ENCODE measurements around the gene UNK. TPM values are rescaled to one million over a fixed set of nuclear protein-coding genes. Genes with fewer than 3 reads are reported as not detected.

UNK gene
- total RNA-seq, 1 experiment from 2014 or later = 32.1 TPM

GRCh38 chr17:75845058-75845711 lies 60.6 kb downstream of the UNK start:
- ChIA-PET CTCF (interaction anchor here (0.5 to 2.4 kb wide), 6 partner anchors 10 to 93 kb away, joined by 3 to 22 read pairs (median 5); partner anchors contain the start of gene WBP2), POLR2A (no interaction called here)
- no TSS peak for BruUV-seq (replicated peaks)
- in situ Hi-C loops (cut with HindIII; ENCODE audit: low pct_unique_long_range_greater_than_20kb, low sequenced_read_pairs) = no loop called here
- DNase-seq (ENCODE audit: low read depth, low spot score) (peak; percentile 47), ATAC-seq (peak; percentile 89)
- TF ChIP-seq SIN3A (IDR thresholded peaks at IDR 0.05; ENCODE audit: borderline replicate concordance, insufficient read depth, low read depth, low read length) = no peak
- TF ChIP-seq TCF7L2 (IDR thresholded peaks at IDR 0.05; ENCODE audit: low read depth, low read length) = no peak
- TF ChIP-seq, protein P1, sequence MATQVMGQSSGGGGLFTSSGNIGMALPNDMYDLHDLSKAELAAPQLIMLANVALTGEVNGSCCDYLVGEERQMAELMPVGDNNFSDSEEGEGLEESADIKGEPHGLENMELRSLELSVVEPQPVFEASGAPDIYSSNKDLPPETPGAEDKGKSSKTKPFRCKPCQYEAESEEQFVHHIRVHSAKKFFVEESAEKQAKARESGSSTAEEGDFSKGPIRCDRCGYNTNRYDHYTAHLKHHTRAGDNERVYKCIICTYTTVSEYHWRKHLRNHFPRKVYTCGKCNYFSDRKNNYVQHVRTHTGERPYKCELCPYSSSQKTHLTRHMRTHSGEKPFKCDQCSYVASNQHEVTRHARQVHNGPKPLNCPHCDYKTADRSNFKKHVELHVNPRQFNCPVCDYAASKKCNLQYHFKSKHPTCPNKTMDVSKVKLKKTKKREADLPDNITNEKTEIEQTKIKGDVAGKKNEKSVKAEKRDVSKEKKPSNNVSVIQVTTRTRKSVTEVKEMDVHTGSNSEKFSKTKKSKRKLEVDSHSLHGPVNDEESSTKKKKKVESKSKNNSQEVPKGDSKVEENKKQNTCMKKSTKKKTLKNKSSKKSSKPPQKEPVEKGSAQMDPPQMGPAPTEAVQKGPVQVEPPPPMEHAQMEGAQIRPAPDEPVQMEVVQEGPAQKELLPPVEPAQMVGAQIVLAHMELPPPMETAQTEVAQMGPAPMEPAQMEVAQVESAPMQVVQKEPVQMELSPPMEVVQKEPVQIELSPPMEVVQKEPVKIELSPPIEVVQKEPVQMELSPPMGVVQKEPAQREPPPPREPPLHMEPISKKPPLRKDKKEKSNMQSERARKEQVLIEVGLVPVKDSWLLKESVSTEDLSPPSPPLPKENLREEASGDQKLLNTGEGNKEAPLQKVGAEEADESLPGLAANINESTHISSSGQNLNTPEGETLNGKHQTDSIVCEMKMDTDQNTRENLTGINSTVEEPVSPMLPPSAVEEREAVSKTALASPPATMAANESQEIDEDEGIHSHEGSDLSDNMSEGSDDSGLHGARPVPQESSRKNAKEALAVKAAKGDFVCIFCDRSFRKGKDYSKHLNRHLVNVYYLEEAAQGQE (IDR thresholded peaks at IDR 0.05; ENCODE audit: insufficient read depth in 1 of 2, low read depth in 2 of 2, low read length in 1 of 2) = peak in 1 of 2 experiments; percentile 63; a peak in 2 of 4 replicates
- 0 out of 2 replicates have a peak, but pooled peaks have one; percentile 56 for TF ChIP-seq POLR2AphosphoS5 (IDR thresholded peaks at IDR 0.05; ENCODE audit: low read depth, low read length)
- TF ChIP-seq CTCF (IDR thresholded peaks at IDR 0.05) = peak; percentile 87
- H3K4me1 ChIP-seq (ENCODE audit: control insufficient read depth, insufficient read depth, low read length) = peaks cover 41% of the 10 kb centered on the region
- H3K27ac ChIP-seq (ENCODE audit: low read length) = peak overlapping the region; percentile 84
- no peaks in the 10 kb centered on the region for H3K27me3 ChIP-seq (ENCODE audit: control insufficient read depth, insufficient read depth, low read length)
- intact Hi-C loops (cut with micrococcal nuclease; ENCODE audit: unreplicated experiment) = no loop called here
- H3K36me3 ChIP-seq (ENCODE audit: control insufficient read depth, insufficient read depth, low read length) = no peaks in the 10 kb centered on the region; the same call in 1 of the 2 replicates
- no peak overlapping the region for H3K4me3 ChIP-seq (ENCODE audit: low read depth in 2 of 2, low read length in 2 of 2)
- H3K9me3 ChIP-seq (ENCODE audit: control insufficient read depth, insufficient read depth, low read depth, low read length) = no peaks in the 10 kb centered on the region

- BruUV-seq (replicated peaks) = TSS peak; percentile 84
- Histone ChIP-seq H3K36me3 (ENCODE audit: control insufficient read depth, insufficient read depth, low read length) (no peaks in the 10 kb centered on the region; the same call in 1 of the 2 replicates), H3K9me3 (ENCODE audit: control insufficient read depth, insufficient read depth, low read depth, low read length) (no peaks in the 10 kb centered on the region), H3K27ac (ENCODE audit: low read length) (peak overlapping the region; percentile 84), H3K4me1 (ENCODE audit: control insufficient read depth, insufficient read depth, low read length) (peaks cover 41% of the 10 kb centered on the region), H3K4me3 (ENCODE audit: low read depth in 2 of 2, low read length in 2 of 2) (no peak overlapping the region), H3K27me3 (ENCODE audit: control insufficient read depth, insufficient read depth, low read length) (no peaks in the 10 kb centered on the region)
- in situ Hi-C loops (cut with HindIII; ENCODE audit: low pct_unique_long_range_greater_than_20kb, low sequenced_read_pairs) (no loop called here), intact Hi-C loops (cut with micrococcal nuclease; ENCODE audit: unreplicated experiment) (no loop called here)
- TF ChIP-seq, protein P1 (IDR thresholded peaks at IDR 0.05; ENCODE audit: insufficient read depth in 1 of 2, low read depth in 2 of 2, low read length in 1 of 2) = no peak
- no peak for TF ChIP-seq CTCF (IDR thresholded peaks at IDR 0.05)
- no peak for TF ChIP-seq POLR2AphosphoS5 (IDR thresholded peaks at IDR 0.05; ENCODE audit: low read depth, low read length)
- TF ChIP-seq SIN3A (IDR thresholded peaks at IDR 0.05; ENCODE audit: borderline replicate concordance, insufficient read depth, low read depth, low read length) = no peak
- no peak for TF ChIP-seq TCF7L2 (IDR thresholded peaks at IDR 0.05; ENCODE audit: low read depth, low read length)
- no peak for DNase-seq (ENCODE audit: low read depth, low spot score)
- ChIA-PET POLR2A (interaction anchor here (0.6 kb wide), 1 partner anchor 22 kb away, joined by 3 read pairs; no protein-coding TSS in a partner anchor), CTCF (interaction anchor here (0.9 to 2.4 kb wide), 4 partner anchors 9 to 66 kb away, joined by 3 to 22 read pairs (median 4); partner anchors contain the start of gene WBP2)
- ATAC-seq = no peak
Measured at GRCh38 chr17:75845933-75846691, 61.5 kb downstream of the UNK start.

Measured in Panc1 (cell line).